HG03039 (cell line): Measurements from ENCODE around the gene TTLL9.
A peak's percentile ranks its signal among the peaks of the same experiment; 100 is the strongest.

Source experiments
- ATAC-seq: cut with Tn5 transposase; IDR thresholded peaks from one replicate; pipeline ENCODE4 v1.9.1; 2021; ENCODE audit warnings: mild to moderate bottlenecking, moderate library complexity; ENCODE audit not compliant: unreplicated experiment

TTLL9 gene

GRCh38 chr20:31877684-31878083 lies 7.2 kb downstream of the TTLL9 start:
- no peak for ATAC-seq

DNA sequence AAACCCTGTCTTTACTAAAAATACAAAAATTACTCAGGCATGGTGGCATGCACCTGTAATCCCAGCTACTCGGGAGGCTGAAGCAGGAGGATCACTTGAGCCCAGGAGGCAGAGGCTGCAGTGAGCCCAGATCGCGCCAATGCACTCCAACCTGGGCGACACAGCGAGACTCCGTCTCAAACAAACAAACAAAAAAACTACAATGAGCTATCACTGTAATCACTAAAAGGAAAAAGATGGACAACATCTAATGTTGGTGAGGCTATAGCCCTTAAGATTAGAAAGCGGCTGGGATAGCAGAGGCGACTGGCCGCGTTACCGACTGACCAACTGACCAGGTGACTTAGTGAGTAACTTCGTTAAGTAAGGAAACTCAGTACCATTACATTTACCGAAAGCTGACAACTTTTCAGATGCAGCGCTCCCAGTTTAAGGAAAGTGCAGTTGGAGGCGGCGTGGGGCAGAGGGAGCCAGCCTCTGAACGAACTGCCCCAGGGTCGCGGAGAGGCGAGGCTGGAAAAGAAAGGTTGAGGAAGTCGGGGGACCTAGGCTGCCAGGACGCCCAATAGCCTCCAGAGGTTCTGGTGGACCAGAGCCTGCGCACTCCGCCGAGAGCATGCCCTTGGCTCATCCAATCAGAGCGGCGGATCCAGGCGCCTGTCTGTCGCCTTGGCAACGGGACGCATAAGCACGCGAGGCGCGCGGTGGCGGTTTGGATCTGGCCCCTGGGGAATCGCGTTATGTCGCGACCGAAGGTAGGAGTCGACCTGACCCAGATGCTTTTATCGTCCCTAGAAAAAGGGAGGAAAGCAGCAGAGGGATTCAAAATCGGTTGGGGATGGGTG lies 8.9 kb downstream of the TTLL9 start:
- peak; percentile 86 for ATAC-seq

- no peak for ATAC-seq
Measured at GRCh38 chr20:31881945-31882344, 11.5 kb downstream of the TTLL9 start.

DNA sequence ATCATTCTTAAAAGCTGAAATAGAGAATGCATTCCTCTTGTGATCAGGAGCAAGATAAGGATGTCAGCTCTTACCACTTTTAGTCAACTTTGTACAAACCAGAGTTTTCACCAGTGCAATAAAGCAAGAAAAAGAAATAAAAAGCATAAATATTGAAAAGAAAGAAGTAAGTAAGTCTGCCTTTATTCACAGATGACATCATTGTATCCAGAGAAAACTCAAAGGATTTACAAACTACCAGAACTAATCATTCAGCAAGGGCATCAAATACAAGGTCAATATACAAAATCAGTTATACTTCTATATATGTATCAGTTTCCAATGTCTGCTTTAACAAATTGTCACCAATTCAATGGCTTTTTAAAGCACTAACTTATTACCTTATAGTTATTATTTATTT lies 13.4 kb downstream of the TTLL9 start:
- no peak for ATAC-seq

- ATAC-seq: no peak
Measured at GRCh38 chr20:31890646-31891045, 20.2 kb downstream of the TTLL9 start.

- peak; percentile 94 for ATAC-seq
Measured at GRCh38 chr20:31894980-31895675, 24.7 kb downstream of the TTLL9 start.

- ATAC-seq: no peak
Measured at GRCh38 chr20:31896049-31896448, 25.6 kb downstream of the TTLL9 start.

- ATAC-seq: no peak
Measured at GRCh38 chr20:31897541-31897940, 27.1 kb downstream of the TTLL9 start.

GRCh38 chr20:31901615-31902014 lies 31.2 kb downstream of the TTLL9 start:
- ATAC-seq: no peak

- no peak for ATAC-seq
Measured at GRCh38 chr20:31903627-31904386, 33.4 kb downstream of the TTLL9 start.

DNA sequence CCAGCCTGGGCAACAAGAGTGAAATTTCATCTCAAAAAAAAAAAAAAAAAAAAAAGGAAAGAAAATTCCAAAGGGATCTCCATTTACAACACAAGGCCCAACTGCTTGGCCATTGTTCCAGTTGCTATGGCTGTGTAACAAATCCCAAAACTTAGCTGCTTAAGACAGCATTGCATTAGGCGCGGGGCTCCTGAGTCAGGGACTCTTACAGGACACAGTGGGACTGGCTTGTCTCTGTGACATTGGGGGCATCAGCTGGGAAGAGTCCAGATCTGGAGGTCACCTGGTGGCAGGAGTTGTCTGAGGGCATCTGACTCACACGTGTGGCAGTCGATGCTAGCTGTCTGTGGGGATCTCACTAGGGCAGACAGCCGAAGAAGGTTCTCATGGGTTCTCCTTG lies 35.6 kb downstream of the TTLL9 start:
- no peak for ATAC-seq

GRCh38 chr20:31907046-31907445 lies 36.6 kb downstream of the TTLL9 start:
- no peak for ATAC-seq

DNA sequence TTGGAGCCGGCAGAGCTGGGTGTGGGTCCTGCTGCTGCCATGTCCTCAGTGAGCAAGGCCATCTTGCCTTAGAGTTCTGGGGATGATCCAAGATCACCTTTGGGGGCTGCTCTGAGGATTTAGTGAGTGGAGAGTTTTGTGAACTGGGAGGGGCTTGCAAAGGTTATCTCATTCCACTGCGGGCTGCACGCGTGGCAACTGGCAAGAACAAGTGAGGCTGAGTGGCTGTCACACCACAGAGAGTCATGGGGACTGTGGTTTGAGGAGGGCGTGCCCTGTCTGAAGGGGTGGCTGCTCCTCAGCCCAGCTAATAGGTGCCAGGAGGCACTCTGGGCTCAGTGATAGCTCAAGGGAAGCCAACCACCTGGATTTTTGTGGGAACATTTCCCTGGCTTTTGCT lies 37.6 kb downstream of the TTLL9 start:
- ATAC-seq: no peak

DNA sequence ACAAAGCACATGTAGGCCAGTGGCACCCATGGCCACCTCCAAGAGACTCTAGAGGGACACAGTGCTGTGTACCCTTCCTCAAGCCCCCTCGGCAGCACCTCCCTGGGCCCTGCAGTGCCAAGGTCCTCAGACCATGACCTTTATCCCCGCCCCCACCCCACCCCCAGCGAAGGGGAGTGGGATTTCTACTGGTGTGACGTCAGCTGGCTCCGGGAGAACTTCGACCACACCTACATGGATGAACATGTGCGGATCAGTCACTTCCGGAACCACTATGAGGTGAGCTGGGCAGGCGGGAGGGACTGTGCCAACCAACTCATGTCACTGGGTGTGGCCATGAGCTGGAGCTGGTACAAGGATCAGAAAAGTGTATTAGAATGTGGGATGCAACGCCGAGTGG lies 38.0 kb downstream of the TTLL9 start:
- no peak for ATAC-seq

- no peak for ATAC-seq
Measured at GRCh38 chr20:31909253-31910070, 39.0 kb downstream of the TTLL9 start.

GRCh38 chr20:31910071-31910803 lies 39.8 kb downstream of the TTLL9 start:
- no peak for ATAC-seq

DNA sequence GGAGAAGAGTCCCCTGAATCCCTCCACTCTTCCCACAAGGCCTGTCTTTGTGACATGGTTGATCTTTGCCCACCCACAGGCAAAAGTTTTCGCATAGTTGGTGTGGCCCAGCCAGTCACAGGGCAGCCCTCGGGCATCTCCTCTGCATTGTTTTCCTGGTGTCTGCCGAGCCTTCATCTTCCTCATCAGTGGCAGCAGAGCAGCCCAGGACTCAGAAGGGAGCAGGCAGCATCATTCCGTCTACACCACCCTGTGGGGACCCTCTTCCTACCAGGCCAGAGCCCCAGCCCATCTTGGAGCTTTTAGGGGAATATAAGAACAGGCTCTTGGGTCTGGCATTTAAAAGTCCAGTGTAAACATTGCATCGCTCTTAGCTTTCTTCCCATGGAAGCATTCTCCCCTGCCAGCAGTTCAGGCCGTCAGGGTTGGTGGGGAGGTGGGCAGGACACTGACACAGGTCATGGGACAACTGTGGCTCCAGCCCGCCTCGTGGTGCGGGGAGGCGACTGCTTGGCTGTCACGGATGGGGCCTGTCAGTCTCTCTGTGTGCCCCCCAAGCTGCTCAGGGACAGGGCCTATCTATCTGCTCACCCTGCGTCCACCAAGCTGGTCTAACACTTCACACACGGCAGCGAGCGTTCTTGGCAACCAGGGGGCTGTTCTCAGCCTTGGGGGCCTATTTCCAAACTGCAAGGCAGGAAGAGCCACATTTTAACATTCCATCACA lies 43.2 kb downstream of the TTLL9 start:
- no peak for ATAC-seq

GRCh38 chr20:31914170-31914569 lies 43.7 kb downstream of the TTLL9 start:
- no peak for ATAC-seq

GRCh38 chr20:31915491-31916280 lies 45.3 kb downstream of the TTLL9 start:
- no peak for ATAC-seq
